ENCODE data around the gene TRIM28.
"Not testable (repeated sequence)": the region's sequence is repeated elsewhere in the genome, so short reads cannot be mapped to it uniquely, and the experiment has no call there.

TRIM28 gene

GRCh38 chr19:58519355-58520256, 24.3 kb upstream of the TRIM28 start, which contains the start of gene ZBTB45:
TSS of gene ZBTB45 (minus strand) at chr19:58519810. CDS start at chr19:58517673, 2,137 bp downstream.
- DNase-seq, result peak; percentile 89 to 94

- no peak for DNase-seq
Observed at GRCh38 chr19:58520257-58520599, 23.6 kb upstream of the TRIM28 start.

DNA sequence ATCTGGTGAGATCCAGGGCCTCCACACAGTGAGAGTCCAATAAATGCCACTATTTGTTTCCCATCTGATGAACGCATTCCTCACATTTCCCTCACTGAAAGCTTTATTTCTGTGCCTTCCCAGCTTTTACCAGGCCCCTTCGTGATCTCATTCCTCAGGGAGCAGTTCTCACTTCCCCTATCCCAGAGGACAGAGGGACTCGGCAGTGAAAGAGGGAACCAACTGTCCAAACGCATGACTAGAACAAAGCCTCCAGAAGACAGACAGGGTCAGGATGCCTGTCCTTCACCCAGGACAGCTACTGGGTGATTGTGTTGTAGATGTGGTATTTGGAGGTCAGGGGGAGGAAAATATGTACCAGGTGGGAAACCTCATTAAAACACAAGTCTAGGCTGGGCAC, 22.2 kb upstream of the TRIM28 start:
- DNase-seq, result no peak

DNA sequence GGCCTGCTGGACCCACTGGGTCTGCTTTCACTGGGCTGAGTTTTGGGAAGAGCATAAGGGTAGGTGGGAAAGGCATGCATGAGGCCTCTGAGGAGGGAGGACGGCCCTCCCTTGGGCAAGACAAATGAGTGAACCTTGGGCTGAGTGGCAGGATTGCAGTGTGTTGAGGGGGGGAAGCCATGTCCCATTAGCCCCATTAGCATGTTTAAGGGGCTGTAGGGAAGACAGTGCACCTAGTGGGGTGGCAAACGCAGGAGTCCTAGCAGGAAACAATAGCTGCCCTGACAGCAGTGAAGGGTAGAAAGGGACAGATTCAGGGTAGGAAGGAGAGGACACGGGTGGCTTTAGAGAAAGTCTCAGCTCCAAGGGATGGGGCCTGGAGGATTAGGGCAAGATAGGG, 21.2 kb upstream of the TRIM28 start:
- DNase-seq, result no peak

DNA sequence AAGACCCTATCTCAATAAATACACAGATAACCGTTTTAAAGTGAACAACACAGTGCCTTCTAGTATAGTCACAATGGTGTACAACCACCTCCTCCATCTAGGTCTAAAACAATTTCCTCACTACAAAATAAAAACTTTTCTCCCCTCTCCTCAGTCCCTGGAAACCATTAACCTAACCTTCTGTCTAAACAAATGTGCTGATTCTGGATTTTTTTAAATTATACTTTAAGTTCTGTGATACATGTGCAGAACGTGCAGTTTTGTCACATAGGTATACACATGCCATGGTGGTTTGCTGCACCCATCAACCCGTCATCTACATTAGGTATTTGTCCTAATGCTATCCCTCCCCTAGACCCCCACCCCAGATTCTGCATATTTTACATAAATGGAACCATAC, 14.5 kb upstream of the TRIM28 start:
- no peak for DNase-seq

GRCh38 chr19:58531034-58531840, 12.6 kb upstream of the TRIM28 start:
- DNase-seq, result no peak

DNA sequence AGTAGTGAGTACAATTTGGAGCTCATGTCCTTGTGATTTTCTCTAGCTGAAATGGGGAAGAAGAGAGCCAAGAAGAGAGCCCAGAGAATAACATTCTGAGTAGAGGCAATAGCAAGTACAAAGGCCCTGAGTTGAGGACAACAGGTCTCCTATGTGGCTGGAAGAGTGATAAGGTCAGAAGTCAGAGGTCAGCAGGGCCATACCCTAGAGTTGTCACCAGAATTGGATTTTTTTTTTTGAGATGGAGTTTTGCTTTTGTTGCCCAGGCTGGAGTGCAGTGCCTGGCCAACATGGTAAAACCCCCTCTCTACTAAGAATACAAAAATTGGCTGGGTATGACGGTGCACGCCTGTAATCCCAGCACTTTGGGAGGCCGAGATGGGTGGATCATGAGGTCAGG, 8.0 kb upstream of the TRIM28 start:
- DNase-seq, result no peak

- DNase-seq, result no peak
Observed at GRCh38 chr19:58536852-58537798, 6.7 kb upstream of the TRIM28 start.

DNA sequence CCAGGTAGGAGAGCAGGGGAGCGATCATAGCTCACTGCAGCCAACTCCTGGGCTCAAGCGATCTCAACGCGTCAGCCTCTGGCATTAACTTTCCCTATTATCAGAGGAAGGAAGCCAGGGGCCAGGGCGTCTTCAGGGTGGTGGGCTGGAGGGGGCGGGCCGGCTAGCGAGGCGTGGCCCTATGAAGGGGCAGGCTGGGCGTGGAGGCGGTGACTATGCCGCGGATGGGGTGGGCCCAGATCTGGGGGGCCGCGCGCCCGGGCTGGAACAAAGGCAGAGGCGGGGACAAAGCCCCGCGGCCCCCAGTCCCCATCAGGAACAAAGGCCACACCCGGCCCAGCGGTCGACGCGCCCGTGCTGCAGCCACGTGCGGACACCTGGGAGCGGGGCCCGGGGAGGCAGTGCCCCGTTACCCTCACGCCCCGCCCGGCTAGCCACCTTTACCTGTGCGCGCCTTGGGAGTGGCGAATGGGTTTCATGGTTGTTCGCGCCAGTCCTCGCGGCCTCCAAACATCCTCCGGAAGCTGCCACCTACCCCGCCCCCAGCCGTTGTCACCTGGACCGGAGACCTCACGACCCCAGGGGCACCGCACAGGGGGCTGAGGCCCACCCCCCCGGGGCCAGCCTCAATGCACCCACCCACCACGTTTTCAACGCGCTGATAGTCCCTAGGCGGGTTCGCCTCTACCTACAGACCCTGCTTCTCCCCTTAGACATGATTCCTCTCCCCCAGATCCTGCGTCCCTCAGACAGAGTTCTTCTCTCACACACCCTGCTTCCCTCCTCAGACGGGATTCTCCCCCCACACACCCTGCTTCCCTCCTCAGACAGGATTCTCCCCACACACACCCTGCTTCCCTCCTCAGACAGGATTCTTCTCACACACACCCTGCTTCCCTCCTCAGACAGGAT, 5.4 kb upstream of the TRIM28 start:
- DNase-seq, result peak; percentile 55 to 60

GRCh38 chr19:58539169-58539559, 4.7 kb upstream of the TRIM28 start:
- not testable (repeated sequence) for DNase-seq

DNA sequence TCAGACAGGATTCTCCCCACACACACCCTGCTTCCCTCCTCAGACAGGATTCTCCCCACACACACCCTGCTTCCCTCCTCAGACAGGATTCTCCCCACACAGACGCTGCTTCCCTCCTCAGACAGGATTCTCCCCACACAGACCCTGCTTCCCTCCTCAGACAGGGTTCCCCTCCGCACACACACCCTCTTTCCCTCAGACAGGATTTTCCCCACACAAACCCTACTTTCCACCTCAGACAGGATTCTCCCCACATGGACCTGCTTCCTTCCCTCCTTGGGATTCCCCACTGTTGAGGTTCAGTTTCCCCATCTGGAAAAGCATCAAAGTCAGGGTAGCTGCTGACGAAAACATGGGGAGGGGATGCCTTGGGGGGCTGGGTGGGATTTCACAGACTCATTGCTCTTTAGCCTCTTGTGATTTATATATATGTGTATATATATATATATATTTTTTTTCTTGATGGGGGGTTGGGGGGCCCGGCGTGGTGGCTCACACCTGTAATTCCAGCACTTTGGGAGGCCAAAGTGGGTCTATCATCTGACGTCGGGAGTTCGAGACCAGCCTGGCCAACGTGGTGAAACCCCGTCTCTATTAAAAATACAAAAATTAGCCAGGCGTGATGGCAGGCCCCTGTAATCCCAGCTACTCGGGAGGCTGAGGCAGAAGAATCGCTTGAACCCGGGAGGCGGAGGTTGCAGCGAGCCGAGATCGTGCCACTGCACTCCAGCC, 1.1 kb upstream of the TRIM28 start:
- not testable (repeated sequence) for DNase-seq

DNA sequence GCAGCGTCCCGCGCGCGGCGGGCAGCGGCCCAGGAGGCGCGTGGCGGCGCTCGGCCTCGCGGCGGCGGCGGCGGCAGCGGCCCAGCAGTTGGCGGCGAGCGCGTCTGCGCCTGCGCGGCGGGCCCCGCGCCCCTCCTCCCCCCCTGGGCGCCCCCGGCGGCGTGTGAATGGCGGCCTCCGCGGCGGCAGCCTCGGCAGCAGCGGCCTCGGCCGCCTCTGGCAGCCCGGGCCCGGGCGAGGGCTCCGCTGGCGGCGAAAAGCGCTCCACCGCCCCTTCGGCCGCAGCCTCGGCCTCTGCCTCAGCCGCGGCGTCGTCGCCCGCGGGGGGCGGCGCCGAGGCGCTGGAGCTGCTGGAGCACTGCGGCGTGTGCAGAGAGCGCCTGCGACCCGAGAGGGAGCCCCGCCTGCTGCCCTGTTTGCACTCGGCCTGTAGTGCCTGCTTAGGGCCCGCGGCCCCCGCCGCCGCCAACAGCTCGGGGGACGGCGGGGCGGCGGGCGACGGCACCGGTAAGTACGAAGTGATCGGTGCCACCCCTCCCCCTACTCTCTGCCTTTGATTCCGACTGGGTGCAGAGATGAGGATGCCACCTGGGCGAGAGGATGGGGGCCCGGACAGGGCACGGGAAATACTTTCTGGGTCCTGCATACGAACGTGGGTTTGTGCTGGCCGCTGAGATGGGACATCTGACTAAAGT, 874 bp downstream of the TRIM28 start:
- peak in 1 of 2 experiments; percentile 70 for DNase-seq

DNA sequence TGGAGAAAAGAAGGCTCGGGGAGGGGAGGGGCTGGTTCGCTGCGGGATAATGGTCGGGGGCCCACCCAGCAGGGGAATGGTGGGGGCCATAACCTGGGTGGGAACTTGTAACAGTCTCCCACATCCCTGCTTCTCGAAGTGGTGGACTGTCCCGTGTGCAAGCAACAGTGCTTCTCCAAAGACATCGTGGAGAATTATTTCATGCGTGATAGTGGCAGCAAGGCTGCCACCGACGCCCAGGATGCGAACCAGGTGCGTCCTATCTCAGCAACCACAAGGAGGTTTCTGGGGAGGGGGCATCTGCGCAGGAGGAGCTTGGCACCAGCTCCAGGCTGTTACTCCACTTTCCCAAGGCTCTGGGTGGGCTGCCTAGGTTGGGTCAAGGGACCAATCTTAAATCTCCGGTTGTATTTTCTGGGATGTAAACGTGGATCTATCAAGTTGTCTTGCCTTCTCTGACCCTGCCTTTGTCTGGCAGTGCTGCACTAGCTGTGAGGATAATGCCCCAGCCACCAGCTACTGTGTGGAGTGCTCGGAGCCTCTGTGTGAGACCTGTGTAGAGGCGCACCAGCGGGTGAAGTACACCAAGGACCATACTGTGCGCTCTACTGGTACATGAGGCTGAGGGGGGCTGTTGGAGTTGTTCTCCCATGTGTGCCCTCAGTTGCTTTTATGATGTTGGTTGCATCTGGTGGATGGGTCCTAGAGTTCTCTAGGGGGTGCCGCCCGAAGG, 1.6 kb downstream of the TRIM28 start:
- DNase-seq, result no peak

DNA sequence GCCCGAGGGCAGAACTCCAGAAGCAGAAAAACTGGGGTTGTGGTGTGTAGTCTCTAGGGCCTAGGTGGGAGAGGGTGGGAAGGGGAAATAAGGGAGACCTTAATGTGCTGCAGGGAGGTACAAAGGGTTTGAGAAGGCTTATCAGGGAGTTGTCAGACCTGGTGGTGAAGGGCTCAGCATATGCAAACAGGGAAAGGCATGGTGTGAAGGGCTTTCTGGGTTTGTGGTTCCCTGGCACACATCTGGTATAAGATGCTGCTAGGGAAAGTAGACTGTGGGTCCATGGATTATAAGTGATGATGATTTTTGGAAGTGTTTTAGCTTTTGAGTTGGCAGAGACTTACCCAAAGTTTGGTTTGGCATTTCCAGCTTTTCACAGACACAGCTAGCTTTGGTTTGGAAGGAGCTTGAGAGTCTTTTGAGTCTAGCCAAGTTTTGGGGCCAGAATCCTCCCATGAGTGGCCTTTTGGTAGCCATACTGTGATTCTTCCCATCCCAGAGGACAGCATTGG, 2.2 kb downstream of the TRIM28 start:
- DNase-seq, result no peak

GRCh38 chr19:58547323-58548312, 3.8 kb downstream of the TRIM28 start:
- DNase-seq, result no peak

GRCh38 chr19:58548859-58549663, 5.2 kb downstream of the TRIM28 start:
- DNase-seq, result no peak

Measured in activated CD4-positive, alpha-beta T cell treated with anti-CD3 and anti-CD28 coated beads, Interleukin-2, amount 50 U/mL, for 48 hours (primary cell).